A549 treated with Hydrocortisone at 1 μM for 4 hours (cell line): ENCODE results near the gene NANOS3. TPM values are rescaled to one million over a fixed set of nuclear protein-coding genes. Genes with fewer than 3 reads are reported as not detected.

Source experiments
- total RNA-seq: library from RNA; stranded (reverse); fragments of 200-300 nt; extraction: Qiagen RNA extraction; gene quantifications from 5 replicates; pipeline ENCODE4 v1.2.3, GENCODE V29; 2022

The NANOS3 gene
- total RNA-seq, result 1.0 to 4.3 TPM (median 2.9 TPM) in 5 replicates

GRCh38 chr19:13876834-13877233, at the start of gene NANOS3:
Gene NANOS3, plus strand, starts transcription at chr19:13877134. Its CDS starts 115 bp downstream, at chr19:13877249.

GRCh38 chr19:13905634-13906520, 28.9 kb downstream of the NANOS3 start, which contains the start of the genes BRME1 and CC2D1A:
Gene BRME1, minus strand, starts transcription at chr19:13906117. Its CDS starts 1,225 bp downstream, at chr19:13904892.
Gene CC2D1A, plus strand, starts transcription at chr19:13906201. Its CDS starts 241 bp downstream, at chr19:13906442.

Other genes starting within 250 kb of the NANOS3 start
- 10.3 to 12.9 TPM (median 12.5 TPM) in 5 replicates for gene MRI1, start 112.6 kb upstream of the NANOS3 start, total RNA-seq
- 116 to 210 TPM (median 201 TPM) in 5 replicates for gene C19orf53, start 102.7 kb upstream of the NANOS3 start, total RNA-seq
- gene ZSWIM4, start 81.7 kb upstream of the NANOS3 start, total RNA-seq, result 3.0 to 3.6 TPM (median 3.5 TPM) in 5 replicates
- 0.26 to 1.0 TPM (median 0.46 TPM) in 5 replicates for gene BRME1, start 29.0 kb downstream of the NANOS3 start, total RNA-seq
- 8.8 to 9.8 TPM (median 9.3 TPM) in 5 replicates for gene CC2D1A, start 29.1 kb downstream of the NANOS3 start, total RNA-seq
- 0.86 to 1.7 TPM (median 1.1 TPM) in 5 replicates for gene PODNL1, start 61.3 kb downstream of the NANOS3 start, total RNA-seq
- gene DCAF15, start 75.4 kb downstream of the NANOS3 start, total RNA-seq, result 15.9 to 19.9 TPM (median 19.6 TPM) in 5 replicates
- 4.0 to 6.5 TPM (median 4.6 TPM) in 5 replicates for gene RFX1, start 129.2 kb downstream of the NANOS3 start, total RNA-seq
- not detected in 5 replicates for gene RLN3, start 151.0 kb downstream of the NANOS3 start, total RNA-seq
- 8.8 to 10.3 TPM (median 9.4 TPM) in 5 replicates for gene IL27RA, start 154.6 kb downstream of the NANOS3 start, total RNA-seq
- 1.6 to 2.3 TPM (median 2.0 TPM) in 5 replicates for gene PALM3, start 184.9 kb downstream of the NANOS3 start, total RNA-seq
- 1.7 to 4.3 TPM (median 3.8 TPM) in 5 replicates for gene MISP3, start 195.7 kb downstream of the NANOS3 start, total RNA-seq
- gene C19orf67, start 208.6 kb downstream of the NANOS3 start, total RNA-seq, result not detected in 5 replicates
- 33.4 to 41.5 TPM (median 35.0 TPM) in 5 replicates for gene SAMD1, start 213.6 kb downstream of the NANOS3 start, total RNA-seq
- 28.1 to 44.1 TPM (median 31.8 TPM) in 5 replicates for gene PRKACA, start 240.6 kb downstream of the NANOS3 start, total RNA-seq